Measurements from ENCODE around the gene SGK1.
"Not testable (repeated sequence)": the region's sequence is repeated elsewhere in the genome, so short reads cannot be mapped to it uniquely, and the experiment has no call there.

Gene SGK1

DNA sequence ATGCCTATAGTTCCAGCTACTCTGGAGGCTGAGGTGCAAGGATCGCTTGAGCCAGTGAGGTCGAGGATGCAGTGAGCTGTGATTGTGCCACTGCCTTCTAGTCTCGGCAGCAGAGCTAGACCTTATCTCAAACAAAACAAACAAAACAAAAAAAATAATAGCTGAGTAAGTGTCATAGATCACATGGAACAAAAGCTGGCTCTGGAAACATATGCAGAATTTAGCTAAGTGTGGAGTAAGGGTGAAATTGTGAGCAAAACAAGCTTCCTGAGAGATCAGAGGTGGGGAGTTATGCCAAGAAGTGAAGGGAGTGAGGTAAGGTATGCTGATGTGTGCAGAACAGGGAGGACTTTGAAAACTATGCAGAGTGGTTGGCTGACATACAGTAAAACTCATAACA is 18.7 kb downstream of the SGK1 start:
- no peak for DNase-seq

DNA sequence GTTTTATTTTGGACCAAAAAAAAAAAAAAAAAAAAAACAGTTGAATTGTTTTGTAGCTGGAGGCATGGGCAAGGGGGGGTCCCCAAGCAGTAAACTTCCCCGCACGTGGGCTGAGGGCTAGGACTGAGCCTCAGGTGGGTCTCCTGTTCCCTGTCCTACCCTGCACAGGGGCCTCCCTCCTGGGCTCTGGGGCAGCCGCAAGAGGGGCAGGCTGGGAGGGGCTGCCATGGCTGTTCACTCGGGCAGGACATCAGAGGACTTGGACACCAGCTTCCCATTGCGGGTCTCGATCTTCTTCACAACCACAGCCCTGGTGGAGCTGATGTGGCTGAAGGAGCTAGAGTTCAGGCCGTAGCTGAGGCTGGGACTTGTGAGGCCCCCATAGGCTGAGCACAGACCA is 21.1 kb downstream of the SGK1 start:
- DNase-seq: no peak

DNA sequence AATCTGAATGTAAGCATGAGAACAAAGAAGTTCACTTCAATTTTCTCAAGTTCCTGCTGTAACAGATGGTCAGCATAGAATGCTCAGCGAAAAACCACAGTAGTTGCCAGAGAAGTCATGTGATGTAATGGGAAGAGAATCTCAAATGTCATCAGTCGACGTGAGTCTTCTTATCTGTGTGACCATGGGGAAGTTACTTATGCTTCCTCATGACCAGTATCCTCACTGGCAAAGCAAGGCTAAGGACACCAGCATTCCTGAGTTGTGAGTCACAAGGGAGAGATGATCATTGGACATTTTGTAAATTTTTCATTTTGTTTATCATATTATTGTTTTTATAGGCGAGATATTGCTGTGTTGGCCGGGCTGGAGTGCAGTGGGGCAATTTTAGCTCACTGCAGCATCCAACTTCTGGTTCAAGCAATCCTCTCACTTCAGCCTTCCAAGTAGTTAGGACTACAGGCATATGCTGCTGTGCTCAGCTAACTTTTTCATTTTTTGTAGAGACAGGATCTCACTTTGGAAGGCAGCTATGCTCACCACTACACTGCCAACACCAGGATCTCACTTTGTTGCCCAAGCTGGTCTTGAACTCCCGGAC is 21.9 kb downstream of the SGK1 start:
- no peak for DNase-seq

DNA sequence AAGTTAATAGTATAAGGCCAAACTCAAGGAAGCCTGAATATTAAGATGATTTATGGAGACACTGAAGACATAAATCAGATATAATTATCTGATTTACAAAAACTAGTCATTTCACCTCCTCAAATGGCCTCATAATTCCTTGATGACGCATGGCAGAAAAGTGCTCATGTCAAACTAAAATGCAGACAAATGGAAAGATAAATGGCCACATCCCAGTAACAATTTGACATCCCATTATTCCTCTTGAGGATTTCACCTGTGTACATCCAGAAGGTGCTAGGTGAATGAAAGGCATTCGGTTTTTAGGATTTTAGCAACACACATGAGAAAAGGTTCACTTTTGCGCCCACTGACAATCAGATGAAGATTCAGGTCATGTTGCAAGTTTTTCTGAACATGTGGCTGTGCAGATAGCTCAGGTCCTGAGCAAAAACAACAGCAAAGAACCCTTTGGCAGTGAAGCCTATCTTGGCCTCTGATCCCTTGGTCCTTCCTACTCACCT is 24.2 kb downstream of the SGK1 start:
- DNase-seq: no peak

DNA sequence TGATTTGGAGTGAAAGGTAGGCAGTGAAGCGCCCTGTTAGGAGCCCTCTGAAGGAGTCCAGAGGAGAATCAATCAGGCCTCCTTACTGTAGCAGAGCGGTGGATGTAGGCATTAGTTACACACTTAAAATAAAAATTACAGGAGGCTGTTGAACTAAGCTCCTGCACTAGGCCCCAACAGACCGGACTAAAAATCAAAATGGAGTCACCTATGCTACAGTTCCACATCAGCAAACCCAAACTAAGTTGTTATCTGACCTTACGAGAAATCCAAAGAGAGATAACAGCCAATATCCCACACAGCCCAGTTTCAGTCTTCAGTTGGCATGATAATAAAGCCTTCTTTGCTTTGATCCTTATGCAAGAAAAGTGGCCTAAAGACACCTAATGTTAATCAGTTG is 26.8 kb downstream of the SGK1 start:
- DNase-seq: no peak

DNA sequence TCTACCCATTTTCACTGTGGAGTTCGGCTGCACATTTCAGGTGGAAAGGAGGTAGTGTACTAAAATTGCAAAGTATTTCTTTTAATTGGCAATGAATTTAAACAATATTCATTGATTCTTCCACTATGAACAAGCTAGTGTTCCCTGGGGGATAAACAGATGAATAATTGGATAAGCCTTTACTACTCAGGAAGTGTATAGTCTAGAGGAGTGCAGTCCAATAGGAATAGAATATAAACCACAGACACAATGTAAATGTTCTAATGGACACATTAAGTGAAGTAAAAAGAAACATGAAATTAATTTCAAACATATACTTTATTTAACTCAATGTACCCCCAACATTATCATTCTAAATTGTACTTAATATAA is 28.7 kb downstream of the SGK1 start:
- no peak for DNase-seq

DNA sequence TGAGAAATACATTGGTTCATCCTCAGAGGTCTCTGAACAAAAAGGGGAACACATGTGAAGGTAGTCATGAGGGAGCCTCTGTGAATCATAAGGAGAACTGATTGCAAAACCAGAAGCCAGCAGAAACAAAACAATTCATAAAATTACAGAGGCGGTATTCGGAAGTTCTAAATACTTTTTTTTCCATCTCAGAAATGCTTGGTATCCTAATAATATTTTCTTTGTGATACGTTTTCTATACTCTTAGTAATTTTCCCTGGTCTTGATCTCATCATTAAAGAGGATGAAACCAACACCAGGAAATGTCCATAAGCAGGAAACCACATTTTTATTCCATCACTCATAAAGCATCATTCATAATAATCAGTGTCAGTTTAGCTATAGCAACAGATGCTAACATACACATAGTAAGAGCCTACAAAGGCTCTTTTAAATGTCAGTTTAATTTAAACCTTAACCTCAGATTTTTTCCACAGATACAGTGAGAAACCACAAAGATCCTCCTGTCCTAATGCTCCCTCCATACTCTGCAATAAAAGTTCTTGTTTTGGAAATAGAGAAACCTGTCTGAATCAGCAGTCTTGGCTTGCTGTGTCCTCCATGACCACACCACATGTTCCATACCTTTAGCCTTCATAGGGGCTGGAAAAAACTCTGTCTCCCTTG is 29.2 kb downstream of the SGK1 start:
- DNase-seq: no peak

DNA sequence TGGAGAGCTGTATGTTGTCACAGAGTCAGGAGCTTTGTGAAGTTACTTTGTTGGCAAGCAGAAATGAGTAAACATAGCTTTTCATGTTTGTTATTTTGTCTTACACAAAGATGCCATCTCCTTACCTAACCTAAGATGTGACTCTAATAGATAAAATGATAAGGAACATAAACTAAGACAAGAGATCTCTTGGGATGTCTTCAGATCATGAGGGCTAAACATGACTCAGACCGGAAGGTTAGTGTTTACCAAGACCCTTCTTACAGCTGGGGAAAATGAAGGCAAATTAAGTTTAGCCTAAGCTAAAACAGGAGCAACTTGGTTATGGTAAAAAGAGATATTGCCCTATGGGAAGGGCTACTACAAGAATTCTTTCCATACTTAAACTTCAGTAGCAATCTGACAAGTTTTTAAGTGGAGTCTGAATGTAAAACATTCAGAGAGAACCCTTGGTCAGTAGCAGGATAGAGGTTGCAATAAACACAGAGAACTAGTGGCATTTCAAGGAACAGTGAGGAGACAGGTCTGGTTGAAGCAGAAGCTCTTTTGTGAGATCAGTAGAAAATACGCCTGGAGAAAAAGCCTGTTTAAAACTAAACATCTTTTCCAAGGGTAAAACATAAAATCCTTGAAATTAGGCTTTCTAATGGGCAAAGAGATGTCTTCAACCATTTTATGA is 29.9 kb downstream of the SGK1 start:
- DNase-seq: no peak

DNA sequence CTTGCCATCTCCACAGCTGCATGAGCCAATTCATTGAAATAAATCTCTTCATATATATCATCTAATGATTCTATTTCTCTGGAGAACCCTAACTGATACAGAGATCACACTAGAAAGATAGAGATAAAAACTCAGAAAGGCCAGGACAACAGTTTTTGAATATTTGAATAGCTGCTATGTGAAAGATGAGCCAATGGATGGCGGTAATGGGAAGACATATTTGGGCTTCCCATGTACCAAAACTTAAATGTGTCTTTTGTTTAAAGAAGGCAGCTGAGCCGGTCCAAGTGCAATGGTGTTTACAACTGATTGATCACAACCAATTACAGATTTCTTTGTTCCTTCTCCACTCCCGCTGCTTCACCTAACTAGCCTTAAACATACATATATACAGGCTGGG is 35.1 kb downstream of the SGK1 start:
- DNase-seq: no peak

DNA sequence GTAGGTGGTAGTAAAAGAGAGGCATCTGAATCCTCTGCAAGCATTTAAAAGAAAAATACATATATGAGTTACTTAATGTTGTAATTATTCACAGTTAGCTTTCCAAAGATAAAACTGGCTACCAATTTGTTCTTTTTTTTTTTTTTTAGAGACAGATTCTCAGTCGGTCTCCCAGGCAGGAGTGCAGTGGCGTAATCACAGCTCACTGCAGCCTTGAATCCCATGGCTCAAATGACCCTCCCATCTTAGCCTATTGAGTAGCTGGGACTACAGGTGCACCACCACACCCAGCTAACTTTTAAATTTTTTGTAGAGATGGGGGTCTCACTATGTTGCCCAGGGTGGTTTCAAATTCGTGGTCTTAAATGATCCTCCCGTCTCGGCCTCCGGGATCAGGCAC is 36.5 kb downstream of the SGK1 start:
- DNase-seq: no peak

DNA sequence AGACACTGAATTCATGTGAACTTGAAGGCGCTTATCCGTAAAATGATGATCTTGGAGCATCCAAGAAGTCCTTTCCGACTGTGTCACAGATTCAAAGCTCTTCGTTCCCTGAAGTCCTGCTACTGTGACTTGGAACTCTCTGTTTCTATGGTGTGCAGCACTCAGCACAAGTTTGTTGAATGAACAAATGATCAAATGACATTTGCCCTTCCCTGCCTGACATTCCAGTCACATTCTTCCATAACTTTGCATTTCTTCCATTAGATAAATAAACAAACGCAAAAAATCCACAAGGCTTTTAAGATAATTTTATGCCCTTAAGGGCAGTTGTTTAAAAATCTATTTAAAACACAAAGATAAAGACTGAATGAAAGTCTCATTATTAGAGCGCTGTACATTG is 39.9 kb downstream of the SGK1 start:
- DNase-seq: no peak

DNA sequence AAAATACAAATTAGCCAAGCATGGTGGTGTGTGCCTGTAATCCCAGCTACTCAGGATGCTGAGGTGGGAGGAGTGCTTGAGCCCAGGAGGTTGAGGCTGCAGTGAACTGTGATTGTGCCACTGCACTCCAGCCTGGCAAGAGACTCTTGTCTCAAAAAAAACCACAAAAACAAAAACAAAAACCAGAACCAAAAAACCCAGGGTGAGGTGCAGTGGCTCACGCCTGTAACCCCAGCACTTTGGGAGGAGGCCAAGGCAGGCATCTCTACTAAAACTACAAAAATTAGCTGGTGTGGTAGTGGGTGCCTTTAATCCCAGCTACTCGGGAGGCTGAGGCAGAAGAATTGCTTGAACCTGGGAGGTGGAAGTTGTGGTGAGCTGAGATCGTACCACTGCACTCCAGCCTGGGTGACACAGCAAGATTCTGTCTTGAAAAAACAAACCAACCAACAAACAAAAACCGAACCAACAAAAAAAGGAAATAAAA is 41.0 kb downstream of the SGK1 start:
- DNase-seq: not testable (repeated sequence)

DNA sequence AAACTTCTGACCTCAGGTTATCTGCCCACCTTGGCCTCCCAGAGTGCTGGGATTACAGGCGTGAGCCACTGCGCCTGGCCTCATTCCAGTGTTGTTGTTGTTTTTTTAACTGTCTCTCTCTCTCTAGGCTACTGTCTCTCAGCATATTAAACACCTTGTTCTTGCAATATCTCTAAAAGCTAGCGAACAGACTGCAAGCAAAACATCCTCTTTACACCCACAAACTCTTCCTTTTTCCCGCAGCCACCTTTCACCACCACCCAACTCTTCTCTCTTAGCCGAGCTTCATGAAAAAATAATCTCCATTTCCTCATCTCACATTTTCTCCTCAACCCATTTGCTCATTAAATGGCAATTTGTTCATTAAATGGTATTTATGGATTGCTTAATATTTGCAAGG is 45.5 kb downstream of the SGK1 start:
- DNase-seq: no peak

DNA sequence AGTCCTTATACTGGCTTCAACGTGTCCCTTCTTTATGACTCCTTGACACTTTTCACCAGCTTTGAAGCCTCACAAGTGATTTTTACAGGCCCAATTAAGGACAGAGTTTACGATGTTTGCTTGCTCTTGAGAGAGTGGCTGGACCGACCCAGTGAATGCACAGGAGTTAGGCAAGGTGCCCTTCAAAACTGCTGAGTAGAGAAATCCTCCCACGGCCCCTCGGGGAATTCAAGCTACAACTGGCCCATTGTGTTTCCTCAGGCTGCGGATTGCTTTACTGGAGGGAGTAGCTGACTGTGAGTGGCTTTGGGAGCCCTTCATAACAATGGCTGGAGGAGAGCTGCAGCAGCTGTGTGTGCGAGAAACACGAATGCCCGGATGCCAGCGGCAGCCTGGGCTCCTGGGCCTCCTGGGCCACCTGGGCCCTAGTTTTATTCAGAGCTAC is 50.0 kb downstream of the SGK1 start:
- DNase-seq: no peak

DNA sequence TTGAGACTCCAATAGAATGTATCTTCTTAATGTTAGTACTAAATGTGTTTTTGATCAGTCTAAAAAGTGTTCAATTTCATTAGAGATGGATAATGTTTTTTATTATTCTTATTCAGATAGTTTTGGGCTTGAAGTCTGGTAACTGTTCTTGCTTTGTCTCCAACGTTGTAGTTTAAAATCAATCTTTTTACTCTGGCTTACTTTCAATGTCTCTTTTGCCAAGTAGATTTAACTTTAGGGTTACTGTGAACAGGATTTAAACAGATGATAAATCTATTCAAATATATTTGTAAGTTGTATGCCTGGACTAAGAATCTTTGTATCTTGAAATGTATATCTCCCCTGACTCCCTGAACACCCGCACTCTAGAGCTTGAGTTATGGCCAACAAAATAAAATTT is 51.1 kb downstream of the SGK1 start:
- DNase-seq: no peak

DNA sequence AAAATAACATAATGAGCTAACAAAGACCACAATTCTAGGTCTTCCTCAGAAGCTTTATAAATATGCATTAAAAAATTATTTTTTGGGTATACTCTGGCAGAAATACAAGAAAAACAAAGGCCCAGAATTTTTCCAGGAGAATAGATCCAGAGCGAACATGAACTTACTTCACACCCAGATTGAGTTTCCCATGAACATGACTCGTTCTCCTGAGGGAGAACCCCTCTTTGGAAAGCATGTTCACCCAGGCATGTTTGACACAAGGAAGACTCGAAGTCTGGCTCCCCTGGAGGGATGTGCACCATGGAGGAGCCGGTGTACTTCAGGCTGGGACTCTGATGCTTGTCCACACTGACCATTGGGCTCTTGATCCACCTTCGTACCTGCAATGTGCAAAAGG is 56.1 kb downstream of the SGK1 start:
- no peak for DNase-seq

DNA sequence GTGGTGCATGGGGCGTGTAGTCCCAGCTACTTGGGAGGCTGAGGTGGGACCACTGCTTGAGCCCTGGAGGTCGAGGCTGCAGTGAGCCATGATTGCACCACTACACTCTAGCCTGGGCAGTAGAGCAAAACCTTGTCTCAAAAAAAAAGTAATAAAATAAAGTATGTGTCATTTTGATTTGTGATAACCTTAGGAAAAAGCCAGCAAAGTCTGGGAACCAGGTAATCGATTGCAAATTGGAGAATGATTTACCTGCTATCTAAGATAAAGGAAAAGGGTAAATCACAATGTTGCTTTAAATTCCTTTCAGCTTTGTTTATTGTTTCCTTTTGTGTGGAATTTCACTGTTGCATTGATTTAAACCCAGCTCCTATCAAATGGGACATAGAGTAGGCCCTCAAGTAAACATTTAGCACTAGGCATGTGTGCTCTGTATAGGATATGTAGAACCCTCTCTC is 59.0 kb downstream of the SGK1 start:
- no peak for DNase-seq

DNA sequence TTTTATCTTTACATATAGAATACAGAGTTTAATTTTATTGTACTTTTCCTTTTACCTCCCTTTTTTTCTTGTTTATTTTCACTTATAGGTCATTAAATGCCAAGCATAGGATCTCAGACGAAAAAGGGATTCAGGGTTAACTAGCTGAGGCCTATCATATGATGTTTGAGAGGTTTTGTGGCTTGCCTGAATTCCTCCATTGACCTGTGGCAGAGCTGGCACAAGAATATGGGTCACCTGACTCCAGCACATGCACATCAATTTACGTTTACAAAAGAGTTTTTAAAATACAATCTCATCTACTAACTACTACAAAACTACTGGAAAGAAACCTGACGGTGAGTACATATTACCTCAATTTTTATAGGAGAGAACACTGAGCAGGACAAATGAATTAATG is 60.4 kb downstream of the SGK1 start:
- no peak for DNase-seq

DNA sequence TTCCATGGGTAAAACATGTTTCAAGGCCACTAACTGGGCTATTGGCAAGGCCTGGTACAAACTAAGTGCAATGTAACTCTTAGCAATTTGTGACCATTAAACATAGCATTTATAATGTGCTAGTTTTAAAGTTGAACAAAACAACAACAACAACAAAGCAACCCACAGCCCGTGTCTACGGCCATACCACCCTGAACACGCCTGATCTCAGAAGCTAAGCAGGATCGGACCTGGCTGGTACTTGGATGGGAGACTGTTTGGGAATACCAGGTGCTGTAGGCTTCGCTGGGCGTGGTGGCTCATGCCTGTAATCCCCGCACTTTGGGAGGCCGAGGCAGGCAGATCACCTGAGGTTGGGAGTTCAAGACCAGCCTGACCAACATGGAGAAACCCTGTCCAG is 61.0 kb downstream of the SGK1 start:
- no peak for DNase-seq

DNA sequence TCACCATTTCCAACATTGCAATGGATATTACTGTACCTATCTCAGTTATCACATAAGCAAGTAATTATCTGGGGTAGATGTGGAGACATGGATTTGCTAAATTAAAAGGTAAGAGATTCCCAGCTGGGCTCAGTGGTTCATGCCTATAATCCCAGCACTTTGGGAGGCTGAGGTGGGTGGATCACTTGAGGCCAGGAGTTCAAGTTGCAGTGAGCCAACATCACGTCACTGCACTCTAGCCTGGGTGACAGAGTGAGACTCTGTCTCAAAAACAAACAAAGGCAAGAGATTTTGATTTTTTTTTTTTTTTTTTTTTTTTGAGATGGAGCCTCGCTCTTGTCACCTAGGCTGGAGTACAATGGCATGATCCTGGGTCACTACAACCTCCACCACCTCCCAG is 62.6 kb downstream of the SGK1 start:
- not testable (repeated sequence) for DNase-seq

DNA sequence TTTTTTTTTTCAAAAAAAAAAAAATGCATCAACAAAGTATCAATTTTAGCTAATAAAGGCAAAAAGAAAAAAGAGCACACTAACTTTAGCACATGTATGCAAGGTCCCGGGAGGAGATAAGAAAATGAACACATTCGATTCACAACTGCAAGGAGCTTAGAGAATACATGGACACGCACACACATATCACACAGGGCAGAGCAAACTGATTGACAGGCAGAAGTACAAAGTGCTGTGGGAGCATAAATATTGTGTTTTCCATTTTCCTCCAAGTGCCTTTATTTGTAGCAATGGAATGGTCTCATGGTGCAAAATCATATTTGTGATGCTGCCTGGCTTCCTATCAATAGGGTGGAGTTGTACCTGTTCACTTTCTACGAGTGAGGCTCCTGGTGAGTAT is 63.8 kb downstream of the SGK1 start:
- no peak for DNase-seq

DNA sequence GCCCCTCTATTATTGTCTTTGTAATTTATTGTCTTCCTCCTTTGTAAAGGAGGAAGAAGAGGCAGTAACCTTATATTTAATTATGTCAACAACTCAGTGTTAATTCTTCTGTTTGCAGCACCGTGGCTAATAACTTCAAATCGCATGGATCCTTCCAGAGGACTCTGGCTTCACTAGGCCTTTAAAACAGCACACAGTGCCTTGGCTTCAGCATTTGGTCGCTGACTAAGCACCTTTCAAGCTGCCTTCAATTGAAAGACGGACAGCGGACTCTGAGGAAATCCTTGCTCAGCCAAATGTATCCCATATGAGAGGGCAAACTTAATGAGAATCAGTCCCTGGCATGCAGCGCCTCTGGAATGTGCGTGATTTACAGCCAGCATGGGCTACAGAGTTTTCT is 64.2 kb downstream of the SGK1 start:
- no peak for DNase-seq

DNA sequence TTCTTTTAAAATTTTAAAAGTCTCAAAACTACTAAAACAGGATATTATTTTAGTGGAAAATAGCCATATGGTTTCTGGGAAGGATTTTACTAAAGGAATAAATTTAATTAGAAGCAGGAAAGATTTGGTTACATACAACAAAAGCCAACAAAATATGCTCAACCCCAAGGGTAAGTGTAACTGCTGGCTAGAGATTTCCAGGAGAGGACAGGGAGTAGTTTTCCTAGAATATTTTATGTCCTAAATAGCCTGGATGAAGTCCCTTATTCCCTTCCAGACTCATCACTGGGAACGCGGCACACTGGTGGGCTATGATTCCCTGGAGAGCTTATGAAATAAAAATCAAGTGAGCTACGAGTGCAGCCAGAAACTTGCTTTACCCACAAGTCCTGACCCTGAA is 66.6 kb downstream of the SGK1 start:
- DNase-seq: no peak

DNA sequence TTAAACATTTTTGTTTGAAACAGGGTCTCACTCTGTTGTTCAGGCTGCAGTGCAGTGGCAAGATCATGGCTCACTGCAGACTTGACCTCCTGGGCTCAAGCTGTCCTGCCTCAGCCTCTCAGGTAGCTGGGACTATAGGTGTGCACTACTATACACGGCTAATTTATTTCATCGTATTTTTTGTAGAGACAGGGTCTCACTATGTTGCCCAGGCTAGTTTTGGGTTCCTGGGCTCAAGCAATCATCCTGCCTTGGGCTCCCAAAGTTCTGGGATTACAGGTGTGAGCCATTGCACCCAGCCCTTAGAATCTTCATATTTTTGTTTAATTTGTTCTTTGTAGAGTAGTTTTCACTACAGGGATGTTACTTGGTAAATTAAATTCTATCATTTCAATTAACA is 67.1 kb downstream of the SGK1 start:
- DNase-seq: no peak
